Smooth muscle cell (in vitro differentiated cells): ENCODE data around the gene SPOCK2. TPM values are rescaled to one million over a fixed set of nuclear protein-coding genes. Genes with fewer than 3 reads are reported as not detected.

Experiments
- DNase-seq: peaks from one replicate; lab custom pipeline; 2025; ENCODE audit not compliant: unreplicated experiment; lab: John Stamatoyannopoulos, UW
- H2AFZ ChIP-seq: fragments of 200-600 bp; sonication (generic); 2 replicates; pipeline ENCODE4 v1.6.0; 2016; ENCODE audit warnings: antibody characterized with exemption, low read depth, mild to moderate bottlenecking
- H3F3A ChIP-seq: fragments of 200-600 bp; sonication (generic); 2 replicates; pipeline ENCODE4 v1.6.0; 2017; ENCODE audit warnings: antibody characterized with exemption, low read depth
- H3K27ac ChIP-seq: fragments of 200-600 bp; sonication (generic); 2 replicates; pipeline ENCODE4 v1.5.1; 2016; ENCODE audit warnings: low read depth, mild to moderate bottlenecking
- H3K27me3 ChIP-seq: fragments of 200-600 bp; sonication (generic); 2 replicates; pipeline ENCODE4 v1.6.1; 2016; ENCODE audit warnings: low read depth, mild to moderate bottlenecking
- H3K36me3 ChIP-seq: fragments of 200-600 bp; sonication (generic); 2 replicates; pipeline ENCODE4 v1.5.1; 2016; ENCODE audit warnings: low read depth
- H3K4me1 ChIP-seq: fragments of 200-600 bp; sonication (generic); 2 replicates; pipeline ENCODE4 v1.5.1; 2016; ENCODE audit warnings: low read depth
- H3K4me2 ChIP-seq: fragments of 200-600 bp; sonication (generic); 2 replicates; pipeline ENCODE4 v1.6.0; 2016; ENCODE audit warnings: mild to moderate bottlenecking
- H3K4me3 ChIP-seq: fragments of 200-600 bp; sonication (generic); 2 replicates; pipeline ENCODE4 v1.5.1; 2016; ENCODE audit warnings: mild to moderate bottlenecking
- H3K79me2 ChIP-seq: fragments of 200-600 bp; sonication (generic); 2 replicates; pipeline ENCODE4 v1.6.0; 2016; ENCODE audit warnings: low read depth, mild to moderate bottlenecking
- H3K9ac ChIP-seq: fragments of 200-600 bp; sonication (generic); 2 replicates; pipeline ENCODE4 v1.6.0; 2016; ENCODE audit warnings: low read depth
- H3K9me3 ChIP-seq: fragments of 200-600 bp; sonication (generic); replicated peaks from 2 replicates; pipeline ENCODE4 v1.5.1; 2016; ENCODE audit warnings: low read depth
- H4K20me1 ChIP-seq: fragments of 200-600 bp; sonication (generic); 2 replicates; pipeline ENCODE4 v1.6.0; 2016; ENCODE audit warnings: low read depth
- CTCF ChIP-seq: fragments of 200-600 bp; sonication (generic); IDR thresholded peaks from 2 replicates; pipeline ENCODE4 v1.5.1; 2017; ENCODE audit warnings: borderline replicate concordance, mild to moderate bottlenecking, antibody characterized with exemption; ENCODE audit not compliant: insufficient read depth, poor library complexity, severe bottlenecking
- WGBS: methylation state at CpG from one replicate; pipeline ENCODE4 v1.1.7; 2016; ENCODE audit warnings: low lambda C conversion rate; 5-methylcytosine and 5-hydroxymethylcytosine counted together
- polyA plus RNA-seq: library from polyadenylated mRNA; unstranded; fragments of >200 nt; fragmentation: Nextera tagmentation; extraction: Ambion mirVana; gene quantifications from 2 replicates; pipeline ENCODE4 v1.2.1, GENCODE V29; 2016
- total RNA-seq: library from RNA; depleted of rRNA; stranded (reverse); fragments of >200 nt; gene quantifications from 2 replicates; pipeline ENCODE4 v1.2.3, GENCODE V29; 2014

The SPOCK2 gene
- total and polyA plus RNA-seq, 2 experiments from 2014 or later, result 1.1 TPM; not detected in 1

DNA sequence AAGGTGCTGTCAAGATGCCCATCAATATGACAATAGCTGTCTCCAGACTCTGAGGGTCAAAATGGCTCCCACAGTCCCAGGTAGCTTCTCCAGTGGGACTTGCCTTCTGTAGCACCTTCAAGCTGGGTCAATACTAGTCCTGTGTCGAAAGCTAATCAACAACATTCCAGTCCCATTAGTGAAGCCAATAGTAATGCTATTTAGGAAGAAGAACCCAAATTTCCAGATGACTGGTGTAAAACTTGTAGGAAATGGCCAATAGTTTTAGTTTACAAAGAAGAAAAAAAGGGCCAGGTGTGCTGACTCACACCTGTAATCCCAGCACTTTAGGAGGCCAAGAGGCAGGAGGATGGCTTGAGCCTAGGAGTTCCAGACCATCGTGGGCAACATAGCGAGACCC is 2.0 kb upstream of the SPOCK2 start:
- no peak overlapping the region for H3K27ac ChIP-seq
- no peak overlapping the region for H3K4me2 ChIP-seq
- H3K4me1 ChIP-seq, result peaks cover 23% of the 10 kb centered on the region
- H3K4me3 ChIP-seq, result no peak overlapping the region
- H2AFZ ChIP-seq, result no peak overlapping the region
- H4K20me1 ChIP-seq, result no peaks in the 10 kb centered on the region
- no peak for TF ChIP-seq CTCF
- 91% methylated on average over 3 of the region's 3 CpGs for WGBS
- H3F3A ChIP-seq, result no peaks in the 10 kb centered on the region
- peaks cover 54% of the 10 kb centered on the region for H3K27me3 ChIP-seq
- no peak overlapping the region for H3K9ac ChIP-seq
- H3K9me3 ChIP-seq, result no peaks in the 10 kb centered on the region
- no peaks in the 10 kb centered on the region for H3K79me2 ChIP-seq
- no peaks in the 10 kb centered on the region for H3K36me3 ChIP-seq
- no peak for DNase-seq

DNA sequence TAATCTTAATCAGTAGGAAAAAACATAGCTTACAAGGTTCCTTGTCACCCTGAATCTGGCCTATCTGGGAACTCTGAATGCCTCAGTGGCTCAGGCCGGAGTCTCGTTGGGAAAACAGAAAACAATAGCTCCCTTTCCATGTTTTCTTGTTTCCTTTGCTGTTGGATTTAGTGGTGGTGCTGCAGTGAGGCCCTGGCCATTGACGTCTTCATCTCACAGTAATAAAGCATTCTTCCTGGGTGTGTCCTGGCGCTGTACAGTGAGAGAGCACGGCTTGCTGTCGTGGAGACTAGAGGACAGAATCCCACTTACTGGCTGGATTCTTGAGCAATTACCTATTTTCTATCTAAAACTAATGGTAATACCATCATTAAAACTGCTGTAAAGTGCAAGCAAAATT is 1.3 kb upstream of the SPOCK2 start:
- Histone ChIP-seq H3K9me3 (no peaks in the 10 kb centered on the region), H3K27ac (no peak overlapping the region), H3K4me1 (peaks cover 23% of the 10 kb centered on the region), H3K79me2 (no peaks in the 10 kb centered on the region), H3K27me3 (peaks cover 61% of the 10 kb centered on the region), H3K4me3 (no peak overlapping the region), H2AFZ (no peak overlapping the region), H3K4me2 (no peak overlapping the region), H4K20me1 (no peaks in the 10 kb centered on the region), H3K36me3 (no peaks in the 10 kb centered on the region), H3F3A (no peaks in the 10 kb centered on the region), H3K9ac (no peak overlapping the region)
- TF ChIP-seq CTCF, result no peak
- DNase-seq, result no peak
- WGBS, result 72% methylated on average over 6 of the region's 6 CpGs

DNA sequence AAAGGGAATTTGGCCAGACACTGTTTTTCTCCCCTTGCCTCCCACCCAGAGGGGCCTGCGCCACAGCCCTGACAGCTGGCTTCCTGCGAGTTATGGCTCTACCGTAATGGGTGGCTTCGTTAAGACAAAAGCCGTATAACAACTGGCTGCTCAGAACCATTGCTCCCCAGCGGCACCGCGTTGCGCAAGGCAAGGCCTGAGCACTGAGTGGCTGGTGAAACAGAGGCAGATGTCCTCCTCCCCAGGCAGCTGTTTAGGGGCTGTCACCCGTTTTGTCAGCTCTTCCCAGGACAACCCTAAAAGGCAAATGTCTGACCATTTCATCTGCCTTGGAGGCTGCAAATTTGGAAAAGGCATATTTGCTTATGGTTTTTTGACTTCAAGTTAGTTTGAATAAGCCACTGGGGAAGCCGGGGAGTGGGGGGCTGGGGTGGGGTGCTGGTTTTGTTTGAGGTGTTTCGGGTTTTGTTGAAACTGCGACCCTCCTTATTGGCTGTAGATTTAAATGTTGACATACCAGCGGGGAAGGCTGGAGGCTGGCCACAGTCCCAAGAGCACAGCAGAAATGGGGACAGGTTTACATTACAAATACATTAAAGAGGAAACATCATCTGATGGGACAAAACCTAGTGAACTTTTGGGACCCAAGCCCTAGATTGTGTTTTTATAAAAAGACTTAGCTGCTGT is 681 bp upstream of the SPOCK2 start:
- Histone ChIP-seq H3K4me1 (peaks cover 23% of the 10 kb centered on the region), H3K4me2 (peak overlapping the region; percentile 84), H3K27me3 (peaks cover 67% of the 10 kb centered on the region), H3K27ac (no peak overlapping the region), H3F3A (no peaks in the 10 kb centered on the region), H3K79me2 (no peaks in the 10 kb centered on the region), H4K20me1 (no peaks in the 10 kb centered on the region), H3K9ac (no peak overlapping the region), H2AFZ (no peak overlapping the region), H3K4me3 (peak overlapping the region; percentile 43), H3K36me3 (no peaks in the 10 kb centered on the region), H3K9me3 (no peaks in the 10 kb centered on the region)
- 35% methylated on average over 14 of the region's 14 CpGs for WGBS
- no peak for DNase-seq
- TF ChIP-seq CTCF, result no peak

GRCh38 chr10:72087392-72087968 is 871 bp downstream of the SPOCK2 start:
- H3K36me3 ChIP-seq, result no peaks in the 10 kb centered on the region
- H3K9ac ChIP-seq, result no peak overlapping the region
- H3K4me1 ChIP-seq, result peaks cover 23% of the 10 kb centered on the region
- peaks cover 67% of the 10 kb centered on the region for H3K27me3 ChIP-seq
- peak overlapping the region; percentile 43 for H3K4me3 ChIP-seq
- no peak overlapping the region for H3K27ac ChIP-seq
- H4K20me1 ChIP-seq, result no peaks in the 10 kb centered on the region
- H3K79me2 ChIP-seq, result no peaks in the 10 kb centered on the region
- no peak for DNase-seq
- WGBS, result 12% methylated on average over 25 of the region's 50 CpGs
- peak overlapping the region; percentile 84 for H3K4me2 ChIP-seq
- no peak for TF ChIP-seq CTCF
- H3K9me3 ChIP-seq, result no peaks in the 10 kb centered on the region
- H3F3A ChIP-seq, result no peaks in the 10 kb centered on the region
- H2AFZ ChIP-seq, result no peak overlapping the region
